GM18909 (cell line): ENCODE data around the gene WNT9A.
"Not testable (repeated sequence)": the region's sequence is repeated elsewhere in the genome, so short reads cannot be mapped to it uniquely, and the experiment has no call there.

Experiments
- ATAC-seq: cut with Tn5 transposase; IDR thresholded peaks from one replicate; pipeline ENCODE4 v1.9.1; 2021; ENCODE audit warnings: mild to moderate bottlenecking; ENCODE audit not compliant: unreplicated experiment, poor library complexity

WNT9A gene

DNA sequence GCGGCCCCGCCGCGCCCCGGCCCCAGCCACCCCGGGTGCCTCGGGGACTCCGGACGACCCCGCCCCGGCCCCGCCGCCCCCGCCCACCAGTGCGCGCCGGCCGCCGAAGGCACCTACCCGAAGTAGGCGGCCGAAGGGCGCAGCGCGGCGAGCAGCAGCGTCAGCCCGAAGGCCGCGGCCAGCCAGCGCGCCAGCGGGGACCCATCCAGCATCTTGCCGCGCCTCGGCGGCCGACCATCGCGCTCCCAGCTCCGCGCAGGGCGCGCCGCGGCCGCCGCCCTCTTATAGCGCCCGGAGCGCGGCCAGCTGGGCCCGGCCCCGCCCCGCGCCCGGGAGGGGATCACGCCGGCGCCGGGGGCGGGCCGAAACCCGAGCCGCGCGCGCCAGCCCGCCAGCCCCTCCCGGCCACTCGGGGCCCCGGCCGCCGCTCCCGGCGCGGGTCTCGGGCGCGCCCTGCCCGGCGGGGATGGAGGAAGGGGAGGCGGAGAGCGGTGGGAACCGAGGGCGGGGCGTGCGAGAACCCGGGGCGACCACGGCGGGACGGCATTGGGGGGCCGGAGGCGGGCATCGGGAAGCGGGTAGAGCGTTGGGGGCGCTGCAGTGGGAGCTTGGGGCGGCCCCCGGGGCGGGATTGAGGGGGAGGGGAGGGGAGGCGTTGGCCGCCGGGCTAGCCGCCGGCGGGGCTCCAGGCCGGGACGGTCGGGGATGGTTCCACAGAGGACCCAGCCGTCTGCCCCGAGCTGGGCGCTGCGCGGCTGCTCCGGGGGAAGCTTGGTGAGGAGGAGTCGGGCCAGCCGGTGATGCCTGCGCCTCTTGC is at the start of gene WNT9A:
Gene WNT9A (minus strand): TSS at position 257 of the 817 bp plus-strand sequence. CDS start 45 bp downstream, at position 212.
- peak; percentile 43 for ATAC-seq

- no peak for ATAC-seq
Measured at GRCh38 chr1:227996187-227996950, 48.6 kb upstream of the WNT9A start.

- ATAC-seq: no peak
Measured at GRCh38 chr1:227994632-227995300, 47.0 kb upstream of the WNT9A start.

DNA sequence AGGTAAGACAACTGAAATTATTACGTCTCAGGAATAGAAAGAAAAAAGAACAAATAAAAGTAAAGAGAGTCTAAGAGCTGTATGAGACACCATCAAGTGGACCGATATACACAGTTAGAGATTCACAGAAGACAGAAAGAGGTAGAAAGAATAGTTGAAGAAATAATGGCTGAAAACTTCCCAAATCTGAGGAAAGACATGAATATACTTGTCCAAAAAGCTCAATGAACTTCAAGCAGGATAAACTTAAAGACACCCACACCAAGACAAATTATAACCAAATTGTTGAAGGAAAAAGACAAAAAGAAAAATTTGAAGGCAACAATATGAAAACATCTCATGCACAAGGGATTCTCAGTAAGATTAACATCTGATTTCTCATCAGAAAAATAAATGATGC is 39.4 kb upstream of the WNT9A start:
- ATAC-seq: no peak

DNA sequence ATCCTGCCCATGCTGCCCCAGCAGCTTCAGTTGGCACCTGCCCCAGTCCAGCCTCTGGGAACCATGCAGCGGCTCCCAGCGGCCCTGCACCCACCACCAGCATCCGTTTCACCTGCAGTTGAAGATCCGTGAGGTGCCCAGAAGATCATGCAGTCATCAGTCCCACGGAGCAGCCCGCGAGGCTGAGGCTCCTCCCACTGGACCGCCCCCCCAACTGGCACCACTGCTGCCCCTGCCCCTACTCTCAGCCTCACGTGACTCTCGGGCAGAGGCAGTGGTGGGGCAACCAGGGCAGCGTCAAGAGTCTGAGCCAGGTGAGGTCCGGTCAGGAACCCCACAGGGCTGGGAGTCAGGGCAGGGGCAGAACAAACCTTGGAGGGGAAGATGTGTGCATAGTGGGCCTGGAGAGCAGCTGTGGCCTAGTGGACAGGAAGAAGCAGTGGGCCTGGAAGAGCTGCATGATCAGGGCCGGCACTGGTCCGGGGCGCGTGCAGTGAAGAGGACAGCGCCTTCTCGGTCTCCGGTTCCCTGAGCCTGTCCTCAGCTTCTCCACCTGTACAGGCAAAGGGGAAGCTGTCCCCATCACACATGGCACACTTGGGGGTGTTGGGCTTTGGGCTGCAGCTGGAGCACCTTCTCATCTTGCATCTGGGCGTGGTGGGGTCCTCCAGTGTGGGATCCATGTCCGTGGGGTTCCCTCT is 28.0 kb upstream of the WNT9A start:
- ATAC-seq: not testable (repeated sequence)

GRCh38 chr1:227973724-227974288 is 26.1 kb upstream of the WNT9A start:
- ATAC-seq: not testable (repeated sequence)

DNA sequence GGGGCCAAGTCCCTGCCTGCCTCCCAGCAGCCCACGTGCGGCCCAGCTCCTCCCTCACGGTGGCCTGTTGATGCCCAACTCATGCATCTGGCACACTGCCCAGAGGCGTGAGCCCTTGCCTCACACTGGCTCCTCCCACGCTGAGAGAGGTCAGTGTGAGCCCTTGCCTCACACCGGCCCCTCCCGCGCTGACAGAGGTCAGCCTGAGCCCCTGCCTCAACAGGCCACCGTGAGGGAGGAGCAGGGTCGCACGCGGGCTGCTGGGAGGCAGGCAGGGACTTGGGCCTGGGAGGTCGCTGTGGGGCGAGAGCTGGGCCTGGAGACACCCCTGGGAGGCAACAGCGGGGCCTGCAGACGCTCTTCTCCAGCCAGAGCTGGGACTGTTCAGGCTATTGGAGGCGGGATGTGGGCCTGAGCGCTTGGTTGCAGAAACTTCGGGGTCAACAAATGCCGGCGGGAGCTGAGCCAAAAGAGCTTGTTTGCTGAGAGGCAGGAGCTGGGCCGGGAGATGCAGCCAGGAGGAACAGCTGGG is 25.2 kb upstream of the WNT9A start:
- ATAC-seq: not testable (repeated sequence)

GRCh38 chr1:227972283-227972679 is 24.5 kb upstream of the WNT9A start:
- not testable (repeated sequence) for ATAC-seq

DNA sequence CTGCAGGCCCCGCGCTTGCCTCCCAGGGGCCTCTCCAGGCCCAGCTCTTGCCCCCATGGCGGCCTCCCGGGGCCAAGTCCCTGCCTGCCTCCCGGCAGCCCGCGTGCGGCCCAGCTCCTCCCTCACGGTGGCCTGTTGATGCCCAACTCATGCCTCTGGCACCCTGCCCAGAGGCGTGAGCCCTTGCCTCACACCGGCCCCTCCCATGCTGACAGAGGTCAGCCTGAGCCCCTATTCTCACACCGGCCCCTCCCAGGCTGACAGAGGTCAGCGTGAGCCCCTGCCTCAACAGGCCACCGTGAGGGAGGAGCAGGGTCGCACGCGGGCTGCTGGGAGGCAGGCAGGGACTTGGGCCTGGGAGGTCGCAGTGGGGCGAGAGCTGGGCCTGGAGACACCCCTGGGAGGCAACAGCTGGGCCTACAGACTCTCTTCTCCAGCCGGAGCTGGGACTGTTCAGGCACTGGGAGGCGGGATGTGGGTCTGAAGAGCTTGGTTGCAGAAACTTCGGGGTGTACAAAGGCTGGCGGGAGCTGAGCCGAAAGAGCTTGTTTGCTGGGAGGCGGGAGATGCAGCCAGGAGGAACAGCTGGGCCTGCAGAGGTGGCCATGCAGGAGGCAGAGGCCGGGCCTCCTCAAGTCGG is 24.0 kb upstream of the WNT9A start:
- not testable (repeated sequence) for ATAC-seq

GRCh38 chr1:227971216-227971615 is 23.5 kb upstream of the WNT9A start:
- ATAC-seq: not testable (repeated sequence)

GRCh38 chr1:227970076-227970995 is 22.6 kb upstream of the WNT9A start:
- not testable (repeated sequence) for ATAC-seq

DNA sequence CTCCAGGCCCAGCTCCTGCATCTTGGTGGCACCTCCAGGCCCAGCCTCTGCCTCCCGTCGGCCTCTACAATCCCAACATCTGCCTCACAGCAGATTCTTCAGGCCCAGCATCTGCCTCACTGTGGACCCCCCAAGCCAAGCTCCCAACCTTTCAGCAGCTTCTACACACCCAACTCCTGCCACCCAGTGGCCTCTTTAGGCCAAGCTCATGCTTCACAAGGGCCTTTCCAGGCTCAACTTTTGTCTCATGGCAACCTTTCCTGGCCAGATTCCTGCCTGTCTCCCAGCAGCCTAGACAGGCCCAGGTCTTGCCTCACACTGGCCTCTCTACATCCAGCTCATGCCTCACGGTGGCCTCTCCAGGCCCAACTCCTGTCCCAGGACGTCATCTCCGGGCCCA is 20.1 kb upstream of the WNT9A start:
- ATAC-seq: not testable (repeated sequence)

GRCh38 chr1:227966733-227967132 is 19.0 kb upstream of the WNT9A start:
- ATAC-seq: not testable (repeated sequence)

GRCh38 chr1:227961651-227962466 is 14.1 kb upstream of the WNT9A start:
- ATAC-seq: no peak

DNA sequence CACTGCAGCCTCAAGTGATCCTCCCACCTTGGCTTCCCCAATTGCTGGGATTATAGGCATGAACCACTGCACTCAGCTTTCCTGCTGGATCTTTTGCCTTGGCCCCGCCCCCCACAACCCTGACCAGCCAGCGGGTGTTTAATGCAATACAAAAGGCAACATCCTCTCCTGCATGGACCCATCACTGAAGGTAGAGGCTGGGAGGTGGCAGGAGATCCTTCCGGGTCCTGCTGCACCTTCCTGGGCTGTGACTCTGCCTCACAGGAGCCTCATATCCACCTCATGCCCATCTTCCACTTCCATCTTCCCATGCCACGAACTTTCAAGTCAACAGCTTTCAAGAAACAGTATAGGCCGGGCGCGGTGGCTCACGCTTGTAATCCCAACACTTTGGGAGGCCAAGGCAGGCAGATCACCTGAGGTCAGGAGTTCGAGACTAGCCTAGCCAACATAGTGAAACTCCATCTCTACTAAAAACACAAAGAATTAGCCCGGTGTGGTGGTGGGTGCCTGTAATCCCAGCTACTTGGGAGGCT is 11.7 kb upstream of the WNT9A start:
- no peak for ATAC-seq

- no peak for ATAC-seq
Measured at GRCh38 chr1:227958617-227959324, 11.0 kb upstream of the WNT9A start.
